HG02852 (cell line): ENCODE measurements around the gene PRRG1.
"Not testable (repeated sequence)": the region's sequence is repeated elsewhere in the genome, so short reads cannot be mapped to it uniquely, and the experiment has no call there.

Experiments used
- ATAC-seq: cut with Tn5 transposase; IDR thresholded peaks from one replicate; pipeline ENCODE4 v1.9.1; 2021; ENCODE audit warnings: mild to moderate bottlenecking, moderate library complexity; ENCODE audit not compliant: unreplicated experiment

Gene PRRG1

DNA sequence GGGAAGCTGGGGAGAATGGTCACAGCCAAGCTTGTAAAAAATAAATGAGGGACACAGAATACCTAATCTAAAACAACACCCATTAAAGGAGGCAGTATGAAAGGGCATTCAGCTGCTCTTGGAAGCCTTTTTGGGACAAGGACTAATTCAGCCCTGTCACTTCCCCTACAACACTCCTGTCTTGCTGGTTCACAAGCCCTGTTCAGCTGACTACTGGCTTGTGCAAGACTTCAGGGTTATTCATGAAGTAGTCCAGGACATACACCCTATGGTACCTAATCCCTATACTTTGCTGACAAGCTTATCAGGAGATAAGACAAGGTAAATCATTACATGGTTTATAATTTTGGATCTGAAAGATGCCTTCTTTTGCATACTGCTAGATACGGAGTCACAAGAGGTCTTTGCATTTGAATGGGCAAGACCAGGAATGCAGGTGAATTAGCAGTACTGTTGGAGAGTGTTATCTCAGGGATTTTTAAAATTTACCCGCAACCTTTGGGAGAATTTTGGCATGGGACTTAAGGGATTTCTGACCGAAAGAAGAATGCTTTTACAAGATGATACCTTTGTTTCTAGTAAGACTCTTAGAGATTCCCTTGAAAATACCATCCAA is 119.1 kb downstream of the PRRG1 start:
- ATAC-seq, result no peak

DNA sequence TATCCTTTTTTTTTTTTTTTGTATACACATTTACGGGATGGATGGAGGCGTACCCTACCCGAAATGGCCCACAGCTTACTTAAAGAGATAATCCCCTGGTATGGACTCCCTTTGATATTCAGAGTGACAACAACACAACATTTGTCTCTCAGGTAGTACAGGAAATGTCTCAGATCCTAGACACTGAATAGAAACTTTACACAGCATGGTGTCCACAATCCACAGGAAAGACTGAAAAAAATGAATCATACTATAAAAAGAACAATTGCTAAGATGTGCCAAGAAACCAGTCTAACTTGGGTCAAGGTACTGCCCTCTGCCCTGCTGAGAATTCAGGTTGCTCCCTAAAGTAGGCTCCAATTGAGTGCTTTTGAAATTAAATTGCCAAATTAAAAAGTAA is 121.5 kb downstream of the PRRG1 start:
- no peak for ATAC-seq

DNA sequence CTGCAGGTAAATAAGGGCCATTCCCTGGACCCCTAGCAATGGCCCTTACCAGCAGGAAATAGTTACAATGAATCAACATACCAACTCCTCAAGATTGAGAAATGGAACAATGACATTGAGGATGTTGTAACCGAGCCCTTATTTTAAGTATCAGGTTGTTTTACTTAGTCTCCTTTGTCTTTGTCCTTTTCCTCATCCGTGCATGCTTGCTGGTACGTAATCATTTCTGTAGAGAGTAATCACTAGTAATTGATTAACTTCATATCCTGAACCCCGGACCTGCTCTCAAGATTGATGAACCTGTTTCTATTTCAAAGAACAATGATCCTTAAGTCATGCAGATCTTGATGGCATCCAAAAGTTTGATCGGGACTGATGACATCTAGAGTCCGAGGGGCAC is 123.7 kb downstream of the PRRG1 start:
- ATAC-seq, result no peak

DNA sequence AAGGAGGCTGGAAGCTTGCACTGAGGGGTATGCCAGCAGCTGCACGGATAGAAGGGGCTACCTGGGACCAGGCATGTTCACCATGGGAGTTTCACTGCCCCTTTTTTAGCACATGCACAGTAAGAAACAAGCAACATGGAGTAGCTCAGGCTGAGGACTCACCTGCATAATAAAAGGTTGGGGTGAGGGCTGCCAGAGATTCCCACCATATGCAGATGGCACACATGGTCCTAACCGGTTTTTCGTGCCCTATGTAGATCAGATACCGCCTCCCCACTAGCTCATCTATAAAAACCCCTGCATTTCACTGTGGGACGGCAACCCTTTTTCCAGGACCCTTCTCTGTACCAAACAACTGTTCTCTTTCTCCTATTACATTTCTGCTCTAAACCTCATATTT is 125.3 kb downstream of the PRRG1 start:
- no peak for ATAC-seq

DNA sequence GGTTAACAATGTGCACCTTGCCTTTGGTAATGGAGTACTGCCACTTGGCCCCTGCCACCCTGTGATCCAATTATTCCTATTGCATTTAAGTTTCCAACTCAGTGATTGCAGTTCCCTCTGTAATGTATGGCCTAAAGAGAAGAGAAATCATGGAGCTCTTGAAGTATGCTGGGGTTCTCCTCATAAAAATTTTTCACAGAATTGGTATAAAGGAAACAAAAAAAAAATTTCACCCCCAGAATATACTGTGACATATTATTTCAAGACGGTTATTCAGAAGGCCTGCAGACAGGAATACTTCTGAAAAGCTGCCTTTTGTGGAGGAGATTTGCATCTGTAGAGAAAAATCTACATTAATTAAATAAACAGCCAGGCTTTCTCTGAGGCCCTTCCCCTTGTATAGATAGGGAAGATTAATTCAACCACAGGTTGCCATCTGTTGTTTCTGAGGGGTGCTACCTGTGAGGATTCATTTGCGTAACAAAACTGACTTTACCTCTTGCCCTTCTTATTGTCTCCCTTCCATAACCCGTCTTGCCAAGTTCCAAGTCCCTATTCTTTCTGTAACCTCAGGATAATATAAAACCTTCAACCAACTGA is 127.5 kb downstream of the PRRG1 start:
- no peak for ATAC-seq

DNA sequence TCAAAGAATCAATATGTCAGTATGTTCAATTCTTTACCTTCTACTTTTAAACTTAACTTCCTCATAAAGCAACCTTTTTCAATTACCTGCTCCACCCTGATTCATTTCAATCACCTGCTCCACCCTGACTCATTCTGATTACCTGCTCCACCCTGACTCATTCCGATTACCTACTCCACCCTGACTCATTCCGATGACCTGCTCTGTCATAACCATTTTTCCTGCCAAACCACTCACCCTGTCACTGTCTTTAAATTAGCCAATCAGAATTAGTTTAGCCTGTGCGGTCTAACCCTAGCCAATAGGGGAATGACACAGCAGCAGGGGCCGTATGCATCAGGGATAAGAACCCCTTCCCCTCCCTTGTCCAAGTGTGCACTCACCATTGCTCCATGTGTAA is 135.2 kb downstream of the PRRG1 start:
- ATAC-seq, result not testable (repeated sequence)

DNA sequence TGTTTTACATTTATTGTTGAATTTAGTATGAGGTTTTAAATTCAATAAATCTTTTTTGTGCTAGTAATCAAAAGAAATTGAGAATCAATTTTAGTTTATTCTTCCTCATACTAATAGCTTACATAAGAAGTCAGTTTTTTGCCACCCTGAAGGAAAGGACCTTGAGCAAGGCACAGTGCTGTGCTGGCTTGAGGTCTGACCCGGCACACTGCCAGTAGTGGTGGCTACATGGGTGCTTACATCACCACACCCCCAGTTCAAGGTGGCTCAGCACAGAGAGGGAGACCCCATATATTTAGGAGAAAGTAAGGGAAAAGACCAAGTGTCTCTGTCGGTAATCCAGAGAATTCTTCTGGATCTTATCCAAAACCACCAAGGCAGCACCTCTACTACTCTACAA is 136.3 kb downstream of the PRRG1 start:
- ATAC-seq, result no peak

DNA sequence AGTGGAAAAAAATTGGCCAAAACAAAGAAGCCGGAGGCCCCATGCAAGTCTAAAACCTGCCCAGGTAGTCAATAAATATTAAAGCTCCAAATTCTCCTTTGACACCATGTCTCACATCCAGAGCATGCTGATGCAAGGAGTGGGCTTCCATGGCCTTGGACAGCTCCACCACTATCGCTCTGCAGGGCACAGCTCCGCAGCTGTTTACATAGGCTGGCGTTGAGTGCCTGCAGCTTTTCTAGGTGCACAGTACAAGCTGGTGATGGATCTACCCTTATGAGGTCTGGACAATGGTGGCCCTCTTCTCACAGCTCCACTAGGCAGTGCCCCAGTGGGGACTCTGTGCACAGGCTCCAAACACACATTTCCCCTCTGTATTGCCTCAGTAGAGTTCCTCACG is 138.1 kb downstream of the PRRG1 start:
- ATAC-seq, result no peak

DNA sequence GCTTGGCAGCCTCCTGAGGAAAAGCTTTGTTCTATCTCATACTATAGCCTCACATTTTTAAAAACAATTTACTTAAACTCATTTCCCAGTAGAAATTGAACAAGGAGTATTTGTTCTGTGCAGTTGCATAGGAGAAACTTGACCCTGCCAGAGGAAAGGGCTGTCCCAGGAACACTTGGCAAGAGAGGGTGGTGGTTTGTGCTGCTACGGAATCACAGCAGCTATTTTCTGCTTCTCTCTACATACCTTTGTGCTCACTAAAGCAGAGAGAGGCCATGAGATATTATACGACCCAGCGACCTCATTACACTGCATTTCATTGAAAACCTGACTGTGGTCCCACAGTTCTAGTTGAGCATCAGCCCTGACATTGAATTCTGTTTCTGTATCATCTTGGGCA is 139.2 kb downstream of the PRRG1 start:
- no peak for ATAC-seq

DNA sequence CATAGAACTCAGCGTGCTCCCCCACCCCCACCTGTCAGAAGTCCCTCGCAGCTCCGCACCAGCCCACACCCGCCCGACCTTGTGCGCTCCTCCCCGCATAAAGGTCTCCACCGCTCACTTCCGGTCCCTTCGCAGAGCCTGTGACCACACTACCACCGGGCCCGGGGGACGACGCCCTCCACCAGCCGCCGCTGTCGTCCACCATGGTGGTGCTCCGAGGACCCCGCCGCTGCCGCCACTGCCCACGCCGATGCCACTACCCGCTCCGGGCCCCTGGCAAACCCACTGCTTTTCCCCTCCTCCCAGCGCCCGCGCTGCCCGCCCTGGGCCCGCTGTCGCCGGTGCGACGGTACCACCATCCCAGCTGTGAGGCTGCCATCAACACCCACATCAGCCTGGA is 142.5 kb downstream of the PRRG1 start:
- ATAC-seq, result no peak

DNA sequence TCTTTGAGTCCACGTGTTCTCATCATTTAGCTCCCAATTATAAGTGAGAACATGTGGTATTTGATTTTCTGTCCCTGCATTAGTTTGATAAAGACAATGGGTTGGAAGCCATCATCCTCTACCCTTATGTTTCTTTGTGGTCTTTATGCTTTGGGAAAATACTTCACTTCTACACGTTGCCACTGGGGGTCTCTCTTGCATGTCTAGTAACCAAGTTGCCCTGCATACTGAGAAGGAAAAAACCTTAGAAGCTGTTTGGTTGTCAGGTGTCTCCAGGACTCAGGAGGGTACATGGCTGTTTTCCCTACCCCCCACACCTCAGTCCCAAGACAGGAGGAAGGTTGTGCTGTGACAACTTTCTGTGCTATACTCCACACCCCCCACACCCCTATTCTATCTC is 146.6 kb downstream of the PRRG1 start:
- peak; percentile 70 for ATAC-seq

DNA sequence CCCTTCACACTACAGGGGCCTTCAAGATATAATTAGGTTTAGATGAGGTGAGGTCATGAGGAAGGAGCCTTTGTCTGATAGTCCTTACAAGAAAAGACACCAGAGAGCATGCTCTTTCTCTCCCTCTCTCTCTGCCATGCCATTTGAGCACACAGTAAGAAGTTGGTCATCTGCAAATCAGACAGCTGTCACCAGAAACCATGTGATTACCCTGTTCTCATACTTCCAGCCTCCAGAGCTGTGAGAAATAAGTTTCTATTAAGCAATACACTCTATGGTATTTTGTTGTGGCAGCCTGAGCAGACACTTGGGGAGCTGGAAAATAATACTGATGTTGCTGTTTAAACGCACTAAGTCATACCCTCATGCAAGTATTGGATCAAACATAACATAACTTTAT is 148.0 kb downstream of the PRRG1 start:
- ATAC-seq, result not testable (repeated sequence)

DNA sequence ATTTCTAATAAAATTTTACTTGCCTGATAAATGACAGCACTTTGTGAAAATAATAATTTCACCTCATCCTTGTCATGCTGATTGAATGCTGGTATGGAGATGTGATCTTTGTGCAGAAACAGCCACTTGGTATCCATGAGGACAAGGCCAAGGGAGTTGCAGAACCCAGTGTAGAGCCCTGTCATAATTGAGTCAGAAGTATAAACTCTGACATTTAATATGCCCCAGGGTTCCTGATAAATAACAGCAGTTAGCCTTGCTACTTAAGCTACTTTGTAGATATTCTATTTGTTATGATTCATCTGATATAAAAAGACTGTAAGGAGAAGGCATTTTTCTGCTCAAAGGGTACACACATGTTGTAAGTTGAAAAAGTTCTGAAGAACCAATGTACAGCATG is 149.2 kb downstream of the PRRG1 start:
- ATAC-seq, result not testable (repeated sequence)

DNA sequence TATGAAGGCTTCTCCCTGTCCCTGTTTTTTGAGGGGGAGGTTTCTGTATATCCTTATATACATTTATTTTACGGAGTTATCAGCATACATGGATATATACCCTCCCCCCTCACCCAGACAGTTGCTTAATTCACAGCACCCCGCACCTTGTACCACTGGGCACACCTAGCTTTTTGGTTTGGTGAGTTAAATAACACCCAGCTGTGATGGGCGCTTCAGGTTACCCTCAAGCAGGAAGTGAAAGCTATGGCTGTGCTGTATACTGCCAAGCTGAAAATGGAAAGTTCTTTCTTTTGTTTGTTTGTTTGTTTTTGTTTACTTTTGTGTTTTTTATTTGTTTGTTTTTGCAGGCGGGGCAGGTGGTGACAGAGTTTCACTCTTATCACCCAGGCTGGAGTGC is 150.5 kb downstream of the PRRG1 start:
- not testable (repeated sequence) for ATAC-seq

DNA sequence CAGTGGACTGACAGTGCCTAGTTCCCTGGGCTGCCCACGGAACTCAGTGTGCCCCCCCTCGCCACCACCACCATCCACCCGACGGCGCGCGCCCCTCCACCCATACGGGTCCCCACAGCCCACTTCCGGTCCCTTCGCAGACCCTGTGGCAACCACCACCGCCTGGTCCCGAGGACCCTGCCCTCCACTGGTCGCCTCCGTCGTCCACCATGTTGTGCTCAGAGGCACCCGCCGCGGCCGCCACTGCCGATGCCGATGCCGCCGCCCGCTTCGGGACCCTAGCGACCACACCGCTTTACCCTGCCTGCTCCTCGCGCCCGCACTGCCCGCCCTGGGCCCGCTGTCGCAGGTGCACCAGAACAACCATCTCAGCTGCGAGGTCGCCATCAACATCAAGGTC is 155.8 kb downstream of the PRRG1 start:
- no peak for ATAC-seq
